Testis (tissue), 2 donors: ENCODE data around the gene FBXW8.

Experiments
- CTCF ChIP-seq, 3 experiments: fragments of 450-650 bp in 2 of 3; fragments of 200-600 bp in 1 of 3; sonication (generic) in 1 of 3; IDR thresholded peaks; one replicate each; pipeline ENCODE4 v1.5.1; 2016 to 2019; ENCODE audit warnings: antibody characterized with exemption in 3 of 3, mild to moderate bottlenecking in 2 of 3, moderate library complexity in 1 of 3
- POLR2A ChIP-seq: fragments of 450-650 bp; IDR thresholded peaks from one replicate; pipeline ENCODE4 v1.6.1; 2017; ENCODE audit warnings: antibody characterized with exemption, mild to moderate bottlenecking, moderate library complexity

GRCh38 chr12:116887897-116888296, 22.9 kb upstream of the FBXW8 start:
- no peak for TF ChIP-seq POLR2A
- no peak for TF ChIP-seq CTCF (IDR thresholded peaks at IDR 0.05)
